GM12878 (cell line): ENCODE results near the gene KLRF2. TPM values are rescaled to one million over a fixed set of nuclear protein-coding genes. Genes with fewer than 3 reads are reported as not detected.

Experiments used
- ATAC-seq: fragments of 200-7000 bp; cut with Tn5 transposase; 3 replicates; pipeline ENCODE4 v1.9.1; 2020; ENCODE audit warnings: mild to moderate bottlenecking, moderate library complexity
- BruUV-seq: library from RNA; stranded (reverse); fragments of 400-500 nt; replicated peaks from 2 replicates; lab custom pipeline; 2021; lab: Mats Ljungman, UMichigan
- CTCF ChIA-PET: fragments of 300-600 bp; sonication (Branson Sonifier 250); formaldehyde crosslinking; extraction: SDS; loops from one replicate; lab custom pipeline; 2021; ENCODE audit warnings: inconsistent platforms; lab: Yijun Ruan, JAX
- POLR2A ChIA-PET: fragments of 350-600 bp; formaldehyde crosslinking; extraction: SDS; loops from one replicate; lab custom pipeline; 2021; ENCODE audit warnings: inconsistent platforms; lab: Charles Lee
- RAD21 ChIA-PET: fragments of 300-600 bp; sonication (Branson Sonifier 250); formaldehyde crosslinking; loops from one replicate; lab custom pipeline; 2023; ENCODE audit warnings: antibody characterized with exemption; ENCODE audit not compliant: unreplicated experiment; lab: Charles Lee
- SMC1A ChIA-PET: fragments of 300-600 bp; sonication (Branson Sonifier 250); formaldehyde crosslinking; loops from one replicate; lab custom pipeline; 2023; ENCODE audit not compliant: unreplicated experiment, uncharacterized antibody; lab: Charles Lee
- DNase-seq: peaks from one replicate; pipeline ENCODE4 v3.0.0-alpha.2; 2011; ENCODE audit warnings: low read depth, low spot score
- FAIRE-seq: peaks from 3 replicates; lab custom pipeline; 2011; peaks lifted over from hg19 to GRCh38; lab: Jason Lieb, UNC
- H2AFZ ChIP-seq: 2 replicates; pipeline ENCODE4 v1.6.0; 2011; ENCODE audit warnings: low read depth, low read length, control low read depth; ENCODE audit not compliant: control insufficient read depth
- H3K27ac ChIP-seq: 2 replicates; pipeline ENCODE4 v1.5.1; 2011; ENCODE audit warnings: control low read depth; ENCODE audit not compliant: control insufficient read depth, insufficient read depth
- H3K27me3 ChIP-seq, 2 experiments: replicated peaks in 1 of 2; 2 replicates each; pipeline versions ENCODE4 v1.6.0 to v1.6.1; 2011; ENCODE audit warnings: low read length in 1 of 2; ENCODE audit not compliant: control insufficient read depth in 2 of 2, insufficient read depth in 2 of 2
- H3K36me3 ChIP-seq, 2 experiments: 2 replicates each; pipeline ENCODE4 v1.5.1; 2011; ENCODE audit warnings: low read length in 1 of 2; ENCODE audit not compliant: control insufficient read depth in 2 of 2, insufficient read depth in 2 of 2
- H3K4me1 ChIP-seq: 2 replicates; pipeline ENCODE4 v1.6.1; 2011; ENCODE audit warnings: mild to moderate bottlenecking, low read length, moderate library complexity, mixed read lengths; ENCODE audit not compliant: control insufficient read depth, insufficient read depth
- H3K4me2 ChIP-seq: 2 replicates; pipeline ENCODE4 v1.6.0; 2011; ENCODE audit warnings: control low read depth; ENCODE audit not compliant: control insufficient read depth, insufficient read depth
- H3K4me3 ChIP-seq: fragments of 200-600 bp; sonication (generic); 2 replicates; pipeline ENCODE4 v1.5.1; 2016
- H3K79me2 ChIP-seq: 2 replicates; pipeline ENCODE4 v1.6.0; 2011; ENCODE audit warnings: low read length; ENCODE audit not compliant: control insufficient read depth, insufficient read depth
- H3K9ac ChIP-seq: 2 replicates; pipeline ENCODE4 v1.8.0; 2011; ENCODE audit warnings: low read length, control low read depth, mixed read lengths; ENCODE audit not compliant: control insufficient read depth, insufficient read depth
- H3K9me3 ChIP-seq: replicated peaks from 3 replicates; pipeline ENCODE4 v1.5.1; 2011; ENCODE audit warnings: mild to moderate bottlenecking, low read length; ENCODE audit not compliant: control insufficient read depth, insufficient read depth
- H4K20me1 ChIP-seq: 2 replicates; pipeline ENCODE4 v1.6.0; 2011; ENCODE audit not compliant: control insufficient read depth, insufficient read depth
- BCL11A ChIP-seq: IDR thresholded peaks from 2 replicates; pipeline ENCODE4 v1.6.1; 2011; ENCODE audit warnings: low read depth, low read length
- CREB1 ChIP-seq: IDR thresholded peaks from 2 replicates; pipeline ENCODE4 v1.6.1; 2012; ENCODE audit warnings: low read depth, mild to moderate bottlenecking, inconsistent platforms
- JUND ChIP-seq: IDR thresholded peaks from 2 replicates; pipeline ENCODE4 v1.6.1; 2012; ENCODE audit warnings: low read depth, mild to moderate bottlenecking, low read length, improper control_type of control experiment, moderate library complexity
- MYC ChIP-seq: IDR thresholded peaks from 2 replicates; pipeline ENCODE4 v1.6.1; 2011; ENCODE audit warnings: mild to moderate bottlenecking, low read length, moderate library complexity, inconsistent platforms; ENCODE audit not compliant: insufficient read depth, insufficient replicate concordance, insufficient read length, severe bottlenecking
- NBN ChIP-seq: fragments of 450-650 bp; IDR thresholded peaks from 2 replicates; pipeline ENCODE4 v1.6.1; 2016
- NR2F1 ChIP-seq: fragments of 450-650 bp; conservative IDR thresholded peaks from 2 replicates; pipeline ENCODE4 v1.6.1; 2017; ENCODE audit warnings: mild to moderate bottlenecking
- PAX5 ChIP-seq: IDR thresholded peaks from 2 replicates; pipeline ENCODE4 v1.6.1; 2011; ENCODE audit warnings: low read depth, low read length, borderline replicate concordance
- POLR2AphosphoS5 ChIP-seq: IDR thresholded peaks from 2 replicates; pipeline ENCODE4 v1.6.1; 2011; ENCODE audit warnings: mild to moderate bottlenecking, low read length, inconsistent platforms
- SUPT20H ChIP-seq: IDR thresholded peaks from 2 replicates; pipeline ENCODE4 v1.6.1; 2011; ENCODE audit warnings: low read depth, mild to moderate bottlenecking, low read length, moderate library complexity, borderline replicate concordance; ENCODE audit not compliant: control insufficient read depth
- TCF3 ChIP-seq: IDR thresholded peaks from 2 replicates; pipeline ENCODE4 v1.6.1; 2012; ENCODE audit warnings: low read depth, mild to moderate bottlenecking, low read length, borderline replicate concordance; ENCODE audit not compliant: insufficient read depth
- ZBTB33 ChIP-seq: fragments of 450-650 bp; IDR thresholded peaks from 2 replicates; pipeline ENCODE4 v1.6.1; 2017; ENCODE audit warnings: mild to moderate bottlenecking
- ZNF384 ChIP-seq: IDR thresholded peaks from 2 replicates; pipeline ENCODE4 v1.6.1; 2012; ENCODE audit warnings: low read depth, mild to moderate bottlenecking, low read length, improper control_type of control experiment, borderline replicate concordance
- ZNF622 ChIP-seq: fragments of 450-650 bp; IDR thresholded peaks from 2 replicates; pipeline ENCODE4 v1.6.1; 2017; ENCODE audit warnings: mild to moderate bottlenecking, inconsistent platforms
- WGBS: methylation state at CpG from one replicate; pipeline ENCODE4 v1.1.6; 2016; ENCODE audit warnings: low lambda C conversion rate; ENCODE audit not compliant: insufficient replicate concordance, insufficient coverage; ENCODE audit errors: missing lambda C conversion rate; 5-methylcytosine and 5-hydroxymethylcytosine counted together
- in situ Hi-C: fragments of 300-500 bp; cut with MboI; formaldehyde crosslinking; loops from 9 replicates; pipeline ENCODE4 v1.14.3; 2018; ENCODE audit warnings: mixed read lengths
- intact Hi-C: fragments of 100-400 bp; cut with micrococcal nuclease; formaldehyde crosslinking; loops from one replicate; pipeline ENCODE4 v1.14.2; 2022; ENCODE audit not compliant: unreplicated experiment
- polyA plus RNA-seq, 11 experiments: library from polyadenylated mRNA; depleted of rRNA in 4 of 11; unstranded in 6 of 11; stranded (reverse) in 5 of 11; fragments of >200 nt; fragmentation: Nextera tagmentation in 4 of 11; fragmentation: Illumina TruSeq in 1 of 11; extraction: Ambion mirVana in 4 of 11; extraction: Trizol in 1 of 11; gene quantifications; 1 replicate in 1 of 11; 2 replicates in 10 of 11; pipeline versions ENCODE4 v1.2.1 to v1.2.3, GENCODE V29; 2011 to 2016; ENCODE audit warnings: inconsistent platforms in 2 of 11, missing spikeins in 2 of 11, low read depth in 1 of 11
- total RNA-seq, 4 experiments: library from RNA; depleted of rRNA in 3 of 4; stranded (reverse); fragments of >200 nt in 3 of 4; fragmentation: Illumina TruSeq in 1 of 4; extraction: Trizol in 1 of 4; gene quantifications; 2 replicates each; pipeline versions ENCODE4 v1.2.1 to v1.2.3, GENCODE V29; 2013 to 2021
- TF ChIP-seq, protein P1 (sequence below): fragments of 450-650 bp; conservative IDR thresholded peaks from 2 replicates; pipeline ENCODE4 v1.6.1; 2017; ENCODE audit warnings: mild to moderate bottlenecking, moderate library complexity
- TF ChIP-seq, protein P2 (sequence below): fragments of 450-650 bp; formaldehyde crosslinking; IDR thresholded peaks from 2 replicates; pipeline ENCODE4 v1.5.0; 2022; ENCODE audit warnings: mild to moderate bottlenecking, missing genetic modification characterization

The KLRF2 gene
- total and polyA plus RNA-seq, 10 of the 15 experiments (the other 5 are each of a cell fraction or from before 2014, with no cell fraction given): 0.15 to 2.1 (median 0.26) TPM; not detected in 6

DNA sequence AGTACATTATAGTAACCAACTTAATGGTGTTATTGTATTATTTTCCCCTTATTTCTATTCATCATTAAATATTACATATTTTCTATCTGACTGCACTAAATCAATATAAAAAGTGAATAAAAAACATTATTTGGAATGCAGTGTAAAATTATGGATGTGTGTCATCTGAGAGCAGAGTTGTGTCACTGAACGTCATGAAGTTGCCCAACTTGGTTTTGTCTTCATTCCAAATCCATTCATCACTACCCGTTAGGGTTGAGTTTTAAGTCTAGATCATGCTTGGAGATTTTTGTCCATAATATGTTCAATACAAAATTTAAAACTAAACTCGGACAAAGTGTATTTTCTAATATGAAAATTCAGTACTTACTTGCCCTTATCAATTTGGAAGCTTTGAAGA is 37.9 kb upstream of the KLRF2 start:
- no peak for FAIRE-seq
- ChIA-PET CTCF (no interaction called here), SMC1A (no interaction called here), POLR2A (no interaction called here), RAD21 (no interaction called here)
- H3K4me2 ChIP-seq: no peak overlapping the region
- H3K9me3 ChIP-seq: no peaks in the 10 kb centered on the region
- BruUV-seq: no TSS peak
- H4K20me1 ChIP-seq: no peaks in the 10 kb centered on the region
- in situ Hi-C loops (no loop called here), intact Hi-C loops (no loop called here)
- H3K27me3 ChIP-seq: no peaks in the 10 kb centered on the region
- TF ChIP-seq, protein P1, sequence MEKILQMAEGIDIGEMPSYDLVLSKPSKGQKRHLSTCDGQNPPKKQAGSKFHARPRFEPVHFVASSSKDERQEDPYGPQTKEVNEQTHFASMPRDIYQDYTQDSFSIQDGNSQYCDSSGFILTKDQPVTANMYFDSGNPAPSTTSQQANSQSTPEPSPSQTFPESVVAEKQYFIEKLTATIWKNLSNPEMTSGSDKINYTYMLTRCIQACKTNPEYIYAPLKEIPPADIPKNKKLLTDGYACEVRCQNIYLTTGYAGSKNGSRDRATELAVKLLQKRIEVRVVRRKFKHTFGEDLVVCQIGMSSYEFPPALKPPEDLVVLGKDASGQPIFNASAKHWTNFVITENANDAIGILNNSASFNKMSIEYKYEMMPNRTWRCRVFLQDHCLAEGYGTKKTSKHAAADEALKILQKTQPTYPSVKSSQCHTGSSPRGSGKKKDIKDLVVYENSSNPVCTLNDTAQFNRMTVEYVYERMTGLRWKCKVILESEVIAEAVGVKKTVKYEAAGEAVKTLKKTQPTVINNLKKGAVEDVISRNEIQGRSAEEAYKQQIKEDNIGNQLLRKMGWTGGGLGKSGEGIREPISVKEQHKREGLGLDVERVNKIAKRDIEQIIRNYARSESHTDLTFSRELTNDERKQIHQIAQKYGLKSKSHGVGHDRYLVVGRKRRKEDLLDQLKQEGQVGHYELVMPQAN: no peak
- TF ChIP-seq NR2F1: no peak
- no peak for TF ChIP-seq CREB1
- no peak for TF ChIP-seq JUND
- no peak for TF ChIP-seq MYC
- no peak for TF ChIP-seq ZNF622
- no peak for TF ChIP-seq POLR2AphosphoS5
- TF ChIP-seq, protein P2, sequence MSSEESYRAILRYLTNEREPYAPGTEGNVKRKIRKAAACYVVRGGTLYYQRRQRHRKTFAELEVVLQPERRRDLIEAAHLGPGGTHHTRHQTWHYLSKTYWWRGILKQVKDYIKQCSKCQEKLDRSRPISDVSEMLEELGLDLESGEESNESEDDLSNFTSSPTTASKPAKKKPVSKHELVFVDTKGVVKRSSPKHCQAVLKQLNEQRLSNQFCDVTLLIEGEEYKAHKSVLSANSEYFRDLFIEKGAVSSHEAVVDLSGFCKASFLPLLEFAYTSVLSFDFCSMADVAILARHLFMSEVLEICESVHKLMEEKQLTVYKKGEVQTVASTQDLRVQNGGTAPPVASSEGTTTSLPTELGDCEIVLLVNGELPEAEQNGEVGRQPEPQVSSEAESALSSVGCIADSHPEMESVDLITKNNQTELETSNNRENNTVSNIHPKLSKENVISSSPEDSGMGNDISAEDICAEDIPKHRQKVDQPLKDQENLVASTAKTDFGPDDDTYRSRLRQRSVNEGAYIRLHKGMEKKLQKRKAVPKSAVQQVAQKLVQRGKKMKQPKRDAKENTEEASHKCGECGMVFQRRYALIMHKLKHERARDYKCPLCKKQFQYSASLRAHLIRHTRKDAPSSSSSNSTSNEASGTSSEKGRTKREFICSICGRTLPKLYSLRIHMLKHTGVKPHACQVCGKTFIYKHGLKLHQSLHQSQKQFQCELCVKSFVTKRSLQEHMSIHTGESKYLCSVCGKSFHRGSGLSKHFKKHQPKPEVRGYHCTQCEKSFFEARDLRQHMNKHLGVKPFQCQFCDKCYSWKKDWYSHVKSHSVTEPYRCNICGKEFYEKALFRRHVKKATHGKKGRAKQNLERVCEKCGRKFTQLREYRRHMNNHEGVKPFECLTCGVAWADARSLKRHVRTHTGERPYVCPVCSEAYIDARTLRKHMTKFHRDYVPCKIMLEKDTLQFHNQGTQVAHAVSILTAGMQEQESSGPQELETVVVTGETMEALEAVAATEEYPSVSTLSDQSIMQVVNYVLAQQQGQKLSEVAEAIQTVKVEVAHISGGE (CRISPR knock-in tag): no peak
- no peak for TF ChIP-seq ZNF384
- TF ChIP-seq BCL11A: no peak
- TF ChIP-seq ZBTB33: no peak
- no peak for TF ChIP-seq SUPT20H
- TF ChIP-seq NBN: no peak
- TF ChIP-seq PAX5: no peak
- TF ChIP-seq TCF3: no peak
- ATAC-seq: no peak
- H3K4me3 ChIP-seq: no peak overlapping the region
- 32% methylated on average over 3 of the region's 3 CpGs for WGBS
- DNase-seq: no peak
- H3K4me1 ChIP-seq: no peaks in the 10 kb centered on the region
- no peak overlapping the region for H2AFZ ChIP-seq
- no peaks in the 10 kb centered on the region for H3K79me2 ChIP-seq
- no peak overlapping the region for H3K27ac ChIP-seq
- no peak overlapping the region for H3K9ac ChIP-seq
- no peaks in the 10 kb centered on the region for H3K36me3 ChIP-seq
